ENCODE data around the gene IL19. TPM values are rescaled to one million over a fixed set of nuclear protein-coding genes. Genes with fewer than 3 reads are reported as not detected.

IL19 gene
- total RNA-seq, 2 experiments from 2014 or later: not detected

- Histone ChIP-seq H2AFZ (ENCODE audit: low read length) (no peak overlapping the region), H3K9me3 (ENCODE audit: low read length) (no peaks in the 10 kb centered on the region), H3K4me3 (ENCODE audit: low read depth, low read length, poor library complexity, severe bottlenecking) (no peak overlapping the region), H3K4me1 (ENCODE audit: insufficient read depth, low read length, poor library complexity, severe bottlenecking) (no peaks in the 10 kb centered on the region), H3K79me2 (ENCODE audit: insufficient read depth, low read depth, low read length) (no peaks in the 10 kb centered on the region), H3K36me3 (ENCODE audit: insufficient read depth, low read length) (no peaks in the 10 kb centered on the region), H3K9me2 (ENCODE audit: insufficient read depth, low read length) (no peaks in the 10 kb centered on the region), H3K4me2 (ENCODE audit: low read length) (no peak overlapping the region), H4K20me1 (ENCODE audit: insufficient read depth, low read length) (no peaks in the 10 kb centered on the region), H3K27ac (ENCODE audit: low read depth, low read length, poor library complexity, severe bottlenecking) (no peak overlapping the region)
- no TSS peak for BruUV-seq (replicated peaks)
- ChIA-PET POLR2A (interaction anchor here (0.6 to 0.7 kb wide), 2 partner anchors 18 to 25 kb away, joined by 3 to 4 read pairs; no protein-coding TSS in a partner anchor), CTCF (ENCODE audit: unreplicated experiment) (no interaction called here)
- no peak for DNase-seq (ENCODE audit: low spot score)
- TF ChIP-seq CTCF (conservative IDR thresholded peaks at IDR 0.05; ENCODE audit: low read length) (no peak), EZH2phosphoT487 (IDR thresholded peaks at IDR 0.05; ENCODE audit: borderline replicate concordance, low read depth, low read length) (no peak)
- intact Hi-C loops (cut with micrococcal nuclease; ENCODE audit: unreplicated experiment): no loop called here
Measured at GRCh38 chr1:206841609-206842323, 71.2 kb downstream of the IL19 start.

DNA sequence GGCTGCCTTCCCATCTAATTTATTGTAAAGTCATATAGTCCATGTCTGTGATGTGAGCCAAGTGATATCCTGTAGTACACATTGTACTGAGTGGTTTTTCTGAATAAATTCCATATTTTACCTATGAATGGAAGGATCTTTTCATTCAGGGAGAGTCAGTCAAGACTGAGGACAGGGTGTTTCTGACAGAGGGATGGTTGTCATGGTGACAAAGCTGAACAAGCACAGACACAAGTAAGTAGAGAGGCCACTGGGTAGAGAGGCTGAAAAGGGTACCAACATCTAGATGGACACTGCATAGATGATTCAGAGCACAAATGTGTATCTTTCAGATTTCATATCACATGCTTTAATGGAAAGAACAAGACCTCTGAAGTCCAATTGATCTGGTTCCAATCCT is 72.3 kb downstream of the IL19 start:
- no peak for DNase-seq (ENCODE audit: low spot score)

More for the DNA sequence above, 72.3 kb downstream of the IL19 start:
- intact Hi-C loops (cut with micrococcal nuclease; ENCODE audit: unreplicated experiment): no loop called here
- Histone ChIP-seq H3K27ac (ENCODE audit: low read depth, low read length, poor library complexity, severe bottlenecking) (no peak overlapping the region), H2AFZ (ENCODE audit: low read length) (no peak overlapping the region), H3K4me1 (ENCODE audit: insufficient read depth, low read length, poor library complexity, severe bottlenecking) (no peaks in the 10 kb centered on the region), H4K20me1 (ENCODE audit: insufficient read depth, low read length) (no peaks in the 10 kb centered on the region), H3K36me3 (ENCODE audit: insufficient read depth, low read length) (no peaks in the 10 kb centered on the region), H3K79me2 (ENCODE audit: insufficient read depth, low read depth, low read length) (no peaks in the 10 kb centered on the region), H3K9me3 (ENCODE audit: low read length) (no peaks in the 10 kb centered on the region), H3K4me3 (ENCODE audit: low read depth, low read length, poor library complexity, severe bottlenecking) (no peak overlapping the region), H3K4me2 (ENCODE audit: low read length) (no peak overlapping the region), H3K9me2 (ENCODE audit: insufficient read depth, low read length) (no peaks in the 10 kb centered on the region)
- BruUV-seq (replicated peaks): no TSS peak
- no peak for TF ChIP-seq EZH2phosphoT487 (IDR thresholded peaks at IDR 0.05; ENCODE audit: borderline replicate concordance, low read depth, low read length)
- TF ChIP-seq CTCF (conservative IDR thresholded peaks at IDR 0.05; ENCODE audit: low read length): no peak
- POLR2A ChIA-PET: no interaction called here
- CTCF ChIA-PET (ENCODE audit: unreplicated experiment): no interaction called here

All from OCI-LY7 (cell line).